Fibroblast of lung (primary cell): ENCODE results near the gene PPP4R1. TPM values are rescaled to one million over a fixed set of nuclear protein-coding genes. Genes with fewer than 3 reads are reported as not detected.

Experiments used
- DNase-seq, 2 donors: peaks; one replicate each; pipeline versions ENCODE4 v3.0.0 to v3.0.0-alpha.2; 2010; ENCODE audit warnings: low read depth in 2 of 2
- H2AFZ ChIP-seq: 2 replicates; pipeline ENCODE4 v1.5.1; 2012; ENCODE audit warnings: low read length, control low read depth, inconsistent platforms
- H3K27ac ChIP-seq: 2 replicates; pipeline ENCODE4 v1.5.1; 2011; ENCODE audit warnings: low read length, control low read depth; ENCODE audit not compliant: insufficient read depth
- H3K27me3 ChIP-seq: 2 replicates; pipeline ENCODE4 v1.5.1; 2011; ENCODE audit warnings: mild to moderate bottlenecking, low read length; ENCODE audit not compliant: control insufficient read depth, insufficient read depth
- H3K36me3 ChIP-seq: 2 replicates; pipeline ENCODE4 v1.5.1; 2011; ENCODE audit warnings: low read length; ENCODE audit not compliant: control insufficient read depth, insufficient read depth
- H3K4me1 ChIP-seq: 2 replicates; pipeline ENCODE4 v1.5.1; 2011; ENCODE audit warnings: low read length; ENCODE audit not compliant: control insufficient read depth, insufficient read depth; ENCODE audit errors: extremely low read depth
- H3K4me2 ChIP-seq: 2 replicates; pipeline ENCODE4 v1.5.1; 2011; ENCODE audit warnings: low read length, control low read depth; ENCODE audit not compliant: insufficient read depth; ENCODE audit errors: extremely low read depth
- H3K4me3 ChIP-seq, 4 experiments: fragments of 200-600 bp in 1 of 4; sonication (generic) in 1 of 4; replicated peaks in 1 of 4; 2 replicates each; pipeline ENCODE4 v1.5.1; 2011 to 2016; ENCODE audit warnings: low read length in 4 of 4, low read depth in 3 of 4, mild to moderate bottlenecking in 3 of 4, control low read depth in 2 of 4, inconsistent platforms in 1 of 4, mixed read lengths in 1 of 4; ENCODE audit not compliant: insufficient read depth in 1 of 4; ENCODE audit errors: control extremely low read depth in 1 of 4
- H3K79me2 ChIP-seq: 2 replicates; pipeline ENCODE4 v1.5.1; 2012; ENCODE audit warnings: mild to moderate bottlenecking, low read length, inconsistent platforms; ENCODE audit not compliant: control insufficient read depth, insufficient read depth
- H3K9ac ChIP-seq: 2 replicates; pipeline ENCODE4 v1.5.1; 2011; ENCODE audit warnings: mild to moderate bottlenecking, low read length, control low read depth; ENCODE audit not compliant: insufficient read depth
- H3K9me3 ChIP-seq: 2 replicates; pipeline ENCODE4 v1.5.1; 2012; ENCODE audit warnings: low read depth, low read length; ENCODE audit not compliant: control insufficient read depth, insufficient read depth
- H4K20me1 ChIP-seq: 2 replicates; pipeline ENCODE4 v1.5.1; 2011; ENCODE audit warnings: low read length; ENCODE audit not compliant: control insufficient read depth, insufficient read depth; ENCODE audit errors: extremely low read depth
- CTCF ChIP-seq, 2 donors: IDR thresholded peaks in 1 of 2; conservative IDR thresholded peaks in 1 of 2; 1 replicate in 1 of 2; 2 replicates in 1 of 2; pipeline ENCODE4 v1.5.1; 2011 to 2012; ENCODE audit warnings: low read length in 2 of 2, control low read depth in 1 of 2, inconsistent platforms in 1 of 2, low read depth in 1 of 2, mild to moderate bottlenecking in 1 of 2
- EZH2 ChIP-seq: IDR thresholded peaks from 2 replicates; pipeline ENCODE4 v1.5.1; 2012; ENCODE audit warnings: low read length, control low read depth, mild to moderate bottlenecking; ENCODE audit errors: missing control alignments
- polyA plus RNA-seq, 2 donors: library from polyadenylated mRNA; depleted of rRNA in 1 of 2; stranded (reverse) in 1 of 2; unstranded in 1 of 2; fragments of >200 nt; gene quantifications; 2 replicates each; pipeline ENCODE4 v1.2.1, GENCODE V29; 2011 to 2012; ENCODE audit warnings: missing spikeins in 1 of 2
- total RNA-seq: library from RNA; depleted of rRNA; stranded (reverse); fragments of >200 nt; gene quantifications from 2 replicates; pipeline ENCODE4 v1.2.1, GENCODE V29; 2014

Gene PPP4R1
- total and polyA plus RNA-seq, 2 donors (not counting 1 experiment from before 2014, with no cell fraction given): 83.5 to 108 TPM

- TF ChIP-seq EZH2 (no peak), CTCF (conservative IDR thresholded peaks at IDR 0.05 in 1 of 2, IDR thresholded peaks at IDR 0.05 in 1 of 2; ENCODE audit: low read depth in 1 of 2, low read length in 2 of 2) (no peak)
- H3K4me2 ChIP-seq: no peak overlapping the region
- H3K9me3 ChIP-seq: no peaks in the 10 kb centered on the region
- H3K27me3 ChIP-seq: no peaks in the 10 kb centered on the region
- no peaks in the 10 kb centered on the region for H4K20me1 ChIP-seq
- no peak overlapping the region for H3K9ac ChIP-seq
- H3K27ac ChIP-seq: no peak overlapping the region
- DNase-seq: no peak
- H3K36me3 ChIP-seq: peaks cover 34% of the 10 kb centered on the region
- no peaks in the 10 kb centered on the region for H3K79me2 ChIP-seq
- no peak overlapping the region for H3K4me3 ChIP-seq
- H3K4me1 ChIP-seq: no peaks in the 10 kb centered on the region
- no peak overlapping the region for H2AFZ ChIP-seq
Measured at GRCh38 chr18:9550429-9550828, 63.9 kb downstream of the PPP4R1 start.

GRCh38 chr18:9549405-9549804 lies 65.0 kb downstream of the PPP4R1 start:
- DNase-seq: no peak
- no peaks in the 10 kb centered on the region for H4K20me1 ChIP-seq
- no peak overlapping the region for H3K4me2 ChIP-seq
- no peak overlapping the region for H3K4me3 ChIP-seq
- H3K79me2 ChIP-seq: no peaks in the 10 kb centered on the region
- H2AFZ ChIP-seq: no peak overlapping the region
- no peak overlapping the region for H3K9ac ChIP-seq
- H3K9me3 ChIP-seq: no peaks in the 10 kb centered on the region
- H3K27ac ChIP-seq: no peak overlapping the region
- TF ChIP-seq CTCF (conservative IDR thresholded peaks at IDR 0.05 in 1 of 2, IDR thresholded peaks at IDR 0.05 in 1 of 2; ENCODE audit: low read depth in 1 of 2, low read length in 2 of 2) (no peak), EZH2 (no peak)
- H3K27me3 ChIP-seq: no peaks in the 10 kb centered on the region
- peaks cover 34% of the 10 kb centered on the region for H3K36me3 ChIP-seq
- no peaks in the 10 kb centered on the region for H3K4me1 ChIP-seq

GRCh38 chr18:9547782-9548181 lies 66.6 kb downstream of the PPP4R1 start:
- Histone ChIP-seq H3K4me2 (no peak overlapping the region), H3K4me1 (no peaks in the 10 kb centered on the region), H2AFZ (no peak overlapping the region), H3K9ac (no peak overlapping the region), H3K9me3 (no peaks in the 10 kb centered on the region), H3K27ac (no peak overlapping the region), H3K27me3 (no peaks in the 10 kb centered on the region), H3K4me3 (no peak overlapping the region), H3K36me3 (peaks cover 30% of the 10 kb centered on the region), H4K20me1 (no peaks in the 10 kb centered on the region), H3K79me2 (no peaks in the 10 kb centered on the region)
- no peak for TF ChIP-seq EZH2
- TF ChIP-seq CTCF (conservative IDR thresholded peaks at IDR 0.05 in 1 of 2, IDR thresholded peaks at IDR 0.05 in 1 of 2; ENCODE audit: low read depth in 1 of 2, low read length in 2 of 2): no peak
- peak in 1 of 2 donors; percentile 10 for DNase-seq
